ENCODE results near the gene OLA1.

DNA sequence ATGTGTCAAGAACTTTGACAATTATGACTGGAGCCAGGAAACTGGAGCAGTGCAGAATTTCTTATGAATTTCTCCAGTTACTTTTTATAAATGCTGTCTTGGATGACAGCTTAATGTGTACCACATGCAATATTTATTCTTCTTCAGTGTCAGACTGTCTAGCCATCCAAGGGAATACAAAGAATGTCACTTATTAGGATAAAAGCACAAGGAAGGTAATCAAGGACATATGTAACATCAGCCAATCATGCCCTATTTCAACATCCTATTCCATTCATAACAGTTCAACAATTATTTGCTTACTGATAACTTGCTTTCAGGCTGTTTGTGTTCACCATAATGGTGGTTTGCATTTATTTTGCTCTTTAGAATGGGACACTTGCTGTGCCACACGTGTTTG is 139.8 kb downstream of the OLA1 start:
- TF ChIP-seq EGR1 (IDR thresholded peaks at IDR 0.05) = no peak
- no peak for TF ChIP-seq RAD21 (IDR thresholded peaks at IDR 0.05; ENCODE audit: low read depth)
- TF ChIP-seq EP300 (IDR thresholded peaks at IDR 0.05; ENCODE audit: borderline replicate concordance) = no peak
- TF ChIP-seq, protein P1, sequence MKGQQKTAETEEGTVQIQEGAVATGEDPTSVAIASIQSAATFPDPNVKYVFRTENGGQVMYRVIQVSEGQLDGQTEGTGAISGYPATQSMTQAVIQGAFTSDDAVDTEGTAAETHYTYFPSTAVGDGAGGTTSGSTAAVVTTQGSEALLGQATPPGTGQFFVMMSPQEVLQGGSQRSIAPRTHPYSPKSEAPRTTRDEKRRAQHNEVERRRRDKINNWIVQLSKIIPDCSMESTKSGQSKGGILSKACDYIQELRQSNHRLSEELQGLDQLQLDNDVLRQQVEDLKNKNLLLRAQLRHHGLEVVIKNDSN (IDR thresholded peaks at IDR 0.05) = no peak
- no peak for TF ChIP-seq YY1 (IDR thresholded peaks at IDR 0.05; ENCODE audit: low read depth)
- TF ChIP-seq, protein P2, sequence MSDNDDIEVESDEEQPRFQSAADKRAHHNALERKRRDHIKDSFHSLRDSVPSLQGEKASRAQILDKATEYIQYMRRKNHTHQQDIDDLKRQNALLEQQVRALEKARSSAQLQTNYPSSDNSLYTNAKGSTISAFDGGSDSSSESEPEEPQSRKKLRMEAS (IDR thresholded peaks at IDR 0.05) = no peak
- no peak for TF ChIP-seq TCF12 (IDR thresholded peaks at IDR 0.05; ENCODE audit: low read depth)
- TF ChIP-seq TAF1 (IDR thresholded peaks at IDR 0.05; ENCODE audit: low read depth) = no peak
- TF ChIP-seq CREB1 (IDR thresholded peaks at IDR 0.05; ENCODE audit: low read depth) = no peak
- TF ChIP-seq NFIC (IDR thresholded peaks at IDR 0.05) = no peak
- TF ChIP-seq, protein P3, sequence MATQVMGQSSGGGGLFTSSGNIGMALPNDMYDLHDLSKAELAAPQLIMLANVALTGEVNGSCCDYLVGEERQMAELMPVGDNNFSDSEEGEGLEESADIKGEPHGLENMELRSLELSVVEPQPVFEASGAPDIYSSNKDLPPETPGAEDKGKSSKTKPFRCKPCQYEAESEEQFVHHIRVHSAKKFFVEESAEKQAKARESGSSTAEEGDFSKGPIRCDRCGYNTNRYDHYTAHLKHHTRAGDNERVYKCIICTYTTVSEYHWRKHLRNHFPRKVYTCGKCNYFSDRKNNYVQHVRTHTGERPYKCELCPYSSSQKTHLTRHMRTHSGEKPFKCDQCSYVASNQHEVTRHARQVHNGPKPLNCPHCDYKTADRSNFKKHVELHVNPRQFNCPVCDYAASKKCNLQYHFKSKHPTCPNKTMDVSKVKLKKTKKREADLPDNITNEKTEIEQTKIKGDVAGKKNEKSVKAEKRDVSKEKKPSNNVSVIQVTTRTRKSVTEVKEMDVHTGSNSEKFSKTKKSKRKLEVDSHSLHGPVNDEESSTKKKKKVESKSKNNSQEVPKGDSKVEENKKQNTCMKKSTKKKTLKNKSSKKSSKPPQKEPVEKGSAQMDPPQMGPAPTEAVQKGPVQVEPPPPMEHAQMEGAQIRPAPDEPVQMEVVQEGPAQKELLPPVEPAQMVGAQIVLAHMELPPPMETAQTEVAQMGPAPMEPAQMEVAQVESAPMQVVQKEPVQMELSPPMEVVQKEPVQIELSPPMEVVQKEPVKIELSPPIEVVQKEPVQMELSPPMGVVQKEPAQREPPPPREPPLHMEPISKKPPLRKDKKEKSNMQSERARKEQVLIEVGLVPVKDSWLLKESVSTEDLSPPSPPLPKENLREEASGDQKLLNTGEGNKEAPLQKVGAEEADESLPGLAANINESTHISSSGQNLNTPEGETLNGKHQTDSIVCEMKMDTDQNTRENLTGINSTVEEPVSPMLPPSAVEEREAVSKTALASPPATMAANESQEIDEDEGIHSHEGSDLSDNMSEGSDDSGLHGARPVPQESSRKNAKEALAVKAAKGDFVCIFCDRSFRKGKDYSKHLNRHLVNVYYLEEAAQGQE (IDR thresholded peaks at IDR 0.05; ENCODE audit: low read depth) = no peak
- no peak for TF ChIP-seq CEBPB (IDR thresholded peaks at IDR 0.05)
- no peak for TF ChIP-seq FOXM1 (IDR thresholded peaks at IDR 0.05; ENCODE audit: borderline replicate concordance, low read depth)
- TF ChIP-seq ZBTB7A (IDR thresholded peaks at IDR 0.05; ENCODE audit: low read depth) = no peak
